GM12873 (cell line): ENCODE results near the gene PSD4.

Experiments
- CTCF ChIP-seq: IDR thresholded peaks from 2 replicates; pipeline ENCODE4 v1.5.1; 2012; ENCODE audit warnings: low read depth, mild to moderate bottlenecking, moderate library complexity, low read length, control low read depth; ENCODE audit not compliant: insufficient read depth; ENCODE audit errors: missing control alignments

Gene PSD4

GRCh38 chr2:113148606-113149552, 24.9 kb upstream of the PSD4 start:
- no peak for TF ChIP-seq CTCF

GRCh38 chr2:113149553-113150257, 24.1 kb upstream of the PSD4 start:
- no peak for TF ChIP-seq CTCF

- TF ChIP-seq CTCF = no peak
Observed at GRCh38 chr2:113150258-113150601, 23.5 kb upstream of the PSD4 start.

- TF ChIP-seq CTCF = no peak
Observed at GRCh38 chr2:113155331-113155730, 18.4 kb upstream of the PSD4 start.

- no peak for TF ChIP-seq CTCF
Observed at GRCh38 chr2:113156278-113157117, 17.3 kb upstream of the PSD4 start.

GRCh38 chr2:113157118-113157896, 16.5 kb upstream of the PSD4 start:
- no peak for TF ChIP-seq CTCF
